GM12878 (cell line): Measurements from ENCODE around the gene GCFC2. TPM values are rescaled to one million over a fixed set of nuclear protein-coding genes. Genes with fewer than 3 reads are reported as not detected.

ENCODE experiments used
- ATAC-seq: fragments of 200-7000 bp; cut with Tn5 transposase; 3 replicates; pipeline ENCODE4 v1.9.1; 2020; ENCODE audit warnings: mild to moderate bottlenecking, moderate library complexity
- BruUV-seq: library from RNA; stranded (reverse); fragments of 400-500 nt; replicated peaks from 2 replicates; lab custom pipeline; 2021; lab: Mats Ljungman, UMichigan
- CTCF ChIA-PET: fragments of 300-600 bp; sonication (Branson Sonifier 250); formaldehyde crosslinking; extraction: SDS; loops from one replicate; lab custom pipeline; 2021; ENCODE audit warnings: inconsistent platforms; lab: Yijun Ruan, JAX
- POLR2A ChIA-PET: fragments of 350-600 bp; formaldehyde crosslinking; extraction: SDS; loops from one replicate; lab custom pipeline; 2021; ENCODE audit warnings: inconsistent platforms; lab: Charles Lee
- RAD21 ChIA-PET: fragments of 300-600 bp; sonication (Branson Sonifier 250); formaldehyde crosslinking; loops from one replicate; lab custom pipeline; 2023; ENCODE audit warnings: antibody characterized with exemption; ENCODE audit not compliant: unreplicated experiment; lab: Charles Lee
- SMC1A ChIA-PET: fragments of 300-600 bp; sonication (Branson Sonifier 250); formaldehyde crosslinking; loops from one replicate; lab custom pipeline; 2023; ENCODE audit not compliant: unreplicated experiment, uncharacterized antibody; lab: Charles Lee
- DNase-seq: peaks from one replicate; pipeline ENCODE4 v3.0.0-alpha.2; 2011; ENCODE audit warnings: low read depth, low spot score
- FAIRE-seq: peaks from 3 replicates; lab custom pipeline; 2011; peaks lifted over from hg19 to GRCh38; lab: Jason Lieb, UNC
- H2AFZ ChIP-seq: 2 replicates; pipeline ENCODE4 v1.6.0; 2011; ENCODE audit warnings: low read depth, low read length, control low read depth; ENCODE audit not compliant: control insufficient read depth
- H3K27ac ChIP-seq: 2 replicates; pipeline ENCODE4 v1.5.1; 2011; ENCODE audit warnings: control low read depth; ENCODE audit not compliant: control insufficient read depth, insufficient read depth
- H3K27me3 ChIP-seq, 2 experiments: replicated peaks in 1 of 2; 2 replicates each; pipeline versions ENCODE4 v1.6.0 to v1.6.1; 2011; ENCODE audit warnings: low read length in 1 of 2; ENCODE audit not compliant: control insufficient read depth in 2 of 2, insufficient read depth in 2 of 2
- H3K36me3 ChIP-seq, 2 experiments: 2 replicates each; pipeline ENCODE4 v1.5.1; 2011; ENCODE audit warnings: low read length in 1 of 2; ENCODE audit not compliant: control insufficient read depth in 2 of 2, insufficient read depth in 2 of 2
- H3K4me1 ChIP-seq: 2 replicates; pipeline ENCODE4 v1.6.1; 2011; ENCODE audit warnings: mild to moderate bottlenecking, low read length, moderate library complexity, mixed read lengths; ENCODE audit not compliant: control insufficient read depth, insufficient read depth
- H3K4me2 ChIP-seq: 2 replicates; pipeline ENCODE4 v1.6.0; 2011; ENCODE audit warnings: control low read depth; ENCODE audit not compliant: control insufficient read depth, insufficient read depth
- H3K4me3 ChIP-seq: fragments of 200-600 bp; sonication (generic); 2 replicates; pipeline ENCODE4 v1.5.1; 2016
- H3K79me2 ChIP-seq: 2 replicates; pipeline ENCODE4 v1.6.0; 2011; ENCODE audit warnings: low read length; ENCODE audit not compliant: control insufficient read depth, insufficient read depth
- H3K9ac ChIP-seq: 2 replicates; pipeline ENCODE4 v1.8.0; 2011; ENCODE audit warnings: low read length, control low read depth, mixed read lengths; ENCODE audit not compliant: control insufficient read depth, insufficient read depth
- H3K9me3 ChIP-seq: replicated peaks from 3 replicates; pipeline ENCODE4 v1.5.1; 2011; ENCODE audit warnings: mild to moderate bottlenecking, low read length; ENCODE audit not compliant: control insufficient read depth, insufficient read depth
- H4K20me1 ChIP-seq: 2 replicates; pipeline ENCODE4 v1.6.0; 2011; ENCODE audit not compliant: control insufficient read depth, insufficient read depth
- BACH1 ChIP-seq: fragments of 450-650 bp; IDR thresholded peaks from 2 replicates; pipeline ENCODE4 v1.6.1; 2017; ENCODE audit warnings: mild to moderate bottlenecking, borderline replicate concordance
- BHLHE40 ChIP-seq, 2 experiments: fragments of 450-650 bp in 1 of 2; IDR thresholded peaks; 2 replicates each; pipeline ENCODE4 v1.6.1; 2011 to 2017; ENCODE audit warnings: low read depth in 2 of 2, borderline replicate concordance in 1 of 2, improper control_type of control experiment in 1 of 2, low read length in 1 of 2, mild to moderate bottlenecking in 1 of 2
- CHD1 ChIP-seq: IDR thresholded peaks from 2 replicates; pipeline ENCODE4 v1.6.1; 2012; ENCODE audit warnings: low read depth, low read length, improper control_type of control experiment
- PRDM15 ChIP-seq: fragments of 450-650 bp; formaldehyde crosslinking; IDR thresholded peaks from 2 replicates; pipeline ENCODE4 v1.4.0; 2020; ENCODE audit warnings: mild to moderate bottlenecking, moderate library complexity
- RB1 ChIP-seq: fragments of 450-650 bp; formaldehyde crosslinking; IDR thresholded peaks from 2 replicates; pipeline ENCODE4 v1.6.1; 2017; ENCODE audit warnings: mild to moderate bottlenecking, borderline replicate concordance
- ZNF207 ChIP-seq: fragments of 450-650 bp; IDR thresholded peaks from 2 replicates; pipeline ENCODE4 v1.6.1; 2014; ENCODE audit warnings: antibody characterized with exemption, mild to moderate bottlenecking, borderline replicate concordance
- WGBS: methylation state at CpG from one replicate; pipeline ENCODE4 v1.1.6; 2016; ENCODE audit warnings: low lambda C conversion rate; ENCODE audit not compliant: insufficient replicate concordance, insufficient coverage; ENCODE audit errors: missing lambda C conversion rate; 5-methylcytosine and 5-hydroxymethylcytosine counted together
- in situ Hi-C: fragments of 300-500 bp; cut with MboI; formaldehyde crosslinking; loops from 9 replicates; pipeline ENCODE4 v1.14.3; 2018; ENCODE audit warnings: mixed read lengths
- intact Hi-C: fragments of 100-400 bp; cut with micrococcal nuclease; formaldehyde crosslinking; loops from one replicate; pipeline ENCODE4 v1.14.2; 2022; ENCODE audit not compliant: unreplicated experiment
- polyA plus RNA-seq, 11 experiments: library from polyadenylated mRNA; depleted of rRNA in 4 of 11; unstranded in 6 of 11; stranded (reverse) in 5 of 11; fragments of >200 nt; fragmentation: Nextera tagmentation in 4 of 11; fragmentation: Illumina TruSeq in 1 of 11; extraction: Ambion mirVana in 4 of 11; extraction: Trizol in 1 of 11; gene quantifications; 1 replicate in 1 of 11; 2 replicates in 10 of 11; pipeline versions ENCODE4 v1.2.1 to v1.2.3, GENCODE V29; 2011 to 2016; ENCODE audit warnings: inconsistent platforms in 2 of 11, missing spikeins in 2 of 11, low read depth in 1 of 11
- total RNA-seq, 4 experiments: library from RNA; depleted of rRNA in 3 of 4; stranded (reverse); fragments of >200 nt in 3 of 4; fragmentation: Illumina TruSeq in 1 of 4; extraction: Trizol in 1 of 4; gene quantifications; 2 replicates each; pipeline versions ENCODE4 v1.2.1 to v1.2.3, GENCODE V29; 2013 to 2021
- TF ChIP-seq, protein P1 (sequence below): fragments of 450-650 bp; IDR thresholded peaks from 2 replicates; pipeline ENCODE4 v1.6.1; 2017; ENCODE audit warnings: mild to moderate bottlenecking, moderate library complexity

Gene GCFC2
- total and polyA plus RNA-seq, 10 of the 15 experiments (the other 5 are each of a cell fraction or from before 2014, with no cell fraction given): 15.5 to 36.5 (median 27.4) TPM

- FAIRE-seq: no peak
- Histone ChIP-seq H3K4me2 (no peak overlapping the region), H3K79me2 (no peaks in the 10 kb centered on the region), H3K4me3 (no peak overlapping the region), H3K4me1 (no peaks in the 10 kb centered on the region)
- 0% methylated on average over 1 of the region's 1 CpG for WGBS
- no peak for TF ChIP-seq BACH1
- no peak for TF ChIP-seq RB1
- no peak for TF ChIP-seq ZNF207
- no peak for TF ChIP-seq BHLHE40 (IDR thresholded peaks at IDR 0.05; ENCODE audit: borderline replicate concordance in 1 of 2, low read depth in 2 of 2, low read length in 1 of 2)
- no peak for TF ChIP-seq PRDM15 (CRISPR knock-in tag)
- TF ChIP-seq, protein P1, sequence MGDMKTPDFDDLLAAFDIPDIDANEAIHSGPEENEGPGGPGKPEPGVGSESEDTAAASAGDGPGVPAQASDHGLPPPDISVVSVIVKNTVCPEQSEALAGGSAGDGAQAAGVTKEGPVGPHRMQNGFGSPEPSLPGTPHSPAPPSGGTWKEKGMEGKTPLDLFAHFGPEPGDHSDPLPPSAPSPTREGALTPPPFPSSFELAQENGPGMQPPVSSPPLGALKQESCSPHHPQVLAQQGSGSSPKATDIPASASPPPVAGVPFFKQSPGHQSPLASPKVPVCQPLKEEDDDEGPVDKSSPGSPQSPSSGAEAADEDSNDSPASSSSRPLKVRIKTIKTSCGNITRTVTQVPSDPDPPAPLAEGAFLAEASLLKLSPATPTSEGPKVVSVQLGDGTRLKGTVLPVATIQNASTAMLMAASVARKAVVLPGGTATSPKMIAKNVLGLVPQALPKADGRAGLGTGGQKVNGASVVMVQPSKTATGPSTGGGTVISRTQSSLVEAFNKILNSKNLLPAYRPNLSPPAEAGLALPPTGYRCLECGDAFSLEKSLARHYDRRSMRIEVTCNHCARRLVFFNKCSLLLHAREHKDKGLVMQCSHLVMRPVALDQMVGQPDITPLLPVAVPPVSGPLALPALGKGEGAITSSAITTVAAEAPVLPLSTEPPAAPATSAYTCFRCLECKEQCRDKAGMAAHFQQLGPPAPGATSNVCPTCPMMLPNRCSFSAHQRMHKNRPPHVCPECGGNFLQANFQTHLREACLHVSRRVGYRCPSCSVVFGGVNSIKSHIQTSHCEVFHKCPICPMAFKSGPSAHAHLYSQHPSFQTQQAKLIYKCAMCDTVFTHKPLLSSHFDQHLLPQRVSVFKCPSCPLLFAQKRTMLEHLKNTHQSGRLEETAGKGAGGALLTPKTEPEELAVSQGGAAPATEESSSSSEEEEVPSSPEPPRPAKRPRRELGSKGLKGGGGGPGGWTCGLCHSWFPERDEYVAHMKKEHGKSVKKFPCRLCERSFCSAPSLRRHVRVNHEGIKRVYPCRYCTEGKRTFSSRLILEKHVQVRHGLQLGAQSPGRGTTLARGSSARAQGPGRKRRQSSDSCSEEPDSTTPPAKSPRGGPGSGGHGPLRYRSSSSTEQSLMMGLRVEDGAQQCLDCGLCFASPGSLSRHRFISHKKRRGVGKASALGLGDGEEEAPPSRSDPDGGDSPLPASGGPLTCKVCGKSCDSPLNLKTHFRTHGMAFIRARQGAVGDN: no peak
- TF ChIP-seq CHD1: no peak
- TF ChIP-seq, all 136 proteins: peak for 0
- Histone ChIP-seq H3K9ac (no peak overlapping the region), H2AFZ (no peak overlapping the region), H3K36me3 (no peaks in the 10 kb centered on the region), H4K20me1 (no peaks in the 10 kb centered on the region), H3K27ac (no peak overlapping the region), H3K9me3 (no peaks in the 10 kb centered on the region), H3K27me3 (no peaks in the 10 kb centered on the region; a peak in 1 of 4 replicates)
- DNase-seq (no peak), ATAC-seq (no peak)
- POLR2A ChIA-PET: no interaction called here
- in situ Hi-C loops (no loop called here), intact Hi-C loops (no loop called here)
- CTCF ChIA-PET: interaction anchor here (0.6 to 1.0 kb wide), 2 partner anchors 11 to 603 kb away, joined by 3 to 4 read pairs; no protein-coding TSS in a partner anchor
- RAD21 ChIA-PET: no interaction called here
- no TSS peak for BruUV-seq
- SMC1A ChIA-PET: no interaction called here
These were observed 8.9 kb upstream of the GCFC2 start for GRCh38 chr2:75719616-75720015.
